ENCODE data around the gene SLC6A1.

The SLC6A1 gene

GRCh38 chr3:11022115-11022514 is 29.6 kb downstream of the SLC6A1 start:
- no peak for DNase-seq

DNA sequence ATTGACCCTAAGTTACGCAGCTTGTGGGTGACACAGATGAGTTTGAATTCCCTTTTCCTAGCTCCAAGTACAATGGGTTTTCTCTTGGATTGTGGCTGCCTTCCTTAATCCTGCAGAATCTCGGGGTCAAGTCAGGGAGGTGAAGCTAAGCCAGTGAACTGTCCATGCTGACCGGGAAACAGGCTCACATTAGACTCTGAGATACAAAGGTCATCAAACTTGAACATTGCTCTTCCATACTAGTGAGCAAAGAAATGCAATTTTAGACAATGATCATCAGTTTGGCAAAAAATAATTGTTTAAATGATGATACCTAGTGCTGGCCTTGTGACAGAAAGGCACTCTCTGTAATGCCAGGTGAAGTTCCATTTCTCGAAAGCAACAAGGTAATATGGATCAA is 31.6 kb downstream of the SLC6A1 start:
- DNase-seq, result no peak

DNA sequence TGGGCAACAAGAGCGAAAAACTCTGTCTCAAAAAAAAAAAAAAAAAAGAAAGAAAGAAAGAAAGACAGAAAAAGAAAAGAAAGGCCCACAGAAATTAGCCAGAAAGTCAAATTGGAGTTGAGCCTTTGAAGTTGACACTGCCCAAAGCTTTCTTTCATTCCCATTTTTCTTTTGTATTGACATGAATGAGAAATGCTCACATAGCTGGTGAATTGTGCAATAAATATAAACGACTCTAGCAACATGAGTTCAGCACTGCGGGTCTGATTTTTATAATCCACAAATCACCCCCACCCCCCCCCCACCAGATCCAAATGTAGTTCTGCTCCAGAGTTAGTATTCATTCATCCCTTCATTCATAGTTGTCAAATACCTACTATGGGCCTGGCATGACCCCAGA is 37.4 kb downstream of the SLC6A1 start:
- DNase-seq, result no peak

GRCh38 chr3:11033871-11034270 is 41.3 kb downstream of the SLC6A1 start:
- no peak for DNase-seq

DNA sequence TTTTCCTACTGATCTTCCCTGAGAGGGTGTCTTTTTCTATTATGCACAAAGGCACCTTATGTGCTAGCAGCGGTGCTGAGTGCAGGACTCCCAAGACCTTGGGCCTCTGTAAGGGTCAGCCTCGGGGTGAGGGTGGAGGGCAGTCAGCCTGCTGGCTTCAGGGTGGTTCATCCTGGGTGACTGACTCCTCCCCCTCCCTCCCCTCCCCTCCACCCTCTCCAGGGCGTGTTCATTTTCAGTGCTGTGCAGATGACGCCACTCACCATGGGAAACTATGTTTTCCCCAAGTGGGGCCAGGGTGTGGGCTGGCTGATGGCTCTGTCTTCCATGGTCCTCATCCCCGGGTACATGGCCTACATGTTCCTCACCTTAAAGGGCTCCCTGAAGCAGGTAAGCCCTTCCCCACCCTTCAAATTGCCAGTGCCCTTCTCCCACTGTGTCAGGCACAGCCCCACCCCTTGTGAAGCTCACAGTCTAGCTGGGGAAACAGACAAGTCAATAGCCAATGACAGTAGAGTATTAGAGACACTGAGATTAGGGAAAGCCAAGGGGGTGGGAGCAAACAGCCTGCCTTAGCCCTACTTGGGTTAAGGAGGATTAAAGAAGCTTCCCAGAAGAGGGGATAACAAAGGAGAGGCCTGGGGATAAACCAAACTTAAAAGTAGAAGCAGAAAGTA is 41.9 kb downstream of the SLC6A1 start:
- no peak for DNase-seq

- DNase-seq, result no peak
Measured at GRCh38 chr3:11035757-11036505, 43.4 kb downstream of the SLC6A1 start.

DNA sequence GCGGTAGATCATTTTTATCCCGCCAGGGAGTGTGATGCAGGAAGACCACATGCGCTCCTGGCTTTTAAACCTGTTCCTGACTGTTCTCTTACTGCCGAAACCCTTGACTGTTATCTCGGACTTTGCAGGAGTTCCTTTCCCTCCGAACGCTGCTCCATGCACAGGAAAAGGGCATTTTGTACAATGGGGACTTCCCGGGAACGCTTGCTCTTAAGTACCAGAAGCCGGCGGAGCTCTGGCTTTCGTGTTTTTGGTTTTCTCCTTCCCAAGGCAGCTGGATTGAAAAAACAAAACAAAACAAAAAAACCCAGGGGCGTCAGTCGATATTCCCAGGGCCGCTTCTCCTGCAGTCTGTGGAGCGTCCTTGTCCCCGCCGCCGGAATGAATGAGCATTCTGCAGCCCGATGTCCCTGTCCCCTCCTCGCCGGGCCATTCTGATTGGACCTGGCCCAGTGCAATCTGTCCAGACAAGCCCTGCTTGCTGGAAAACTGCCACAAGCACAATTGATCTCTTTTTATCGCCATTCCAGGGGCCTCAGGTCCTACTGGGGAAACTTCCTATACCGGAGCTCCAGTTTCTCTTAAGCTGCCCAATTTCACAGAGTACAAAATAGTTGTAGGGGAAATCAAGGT is 44.8 kb downstream of the SLC6A1 start:
- no peak for DNase-seq

DNA sequence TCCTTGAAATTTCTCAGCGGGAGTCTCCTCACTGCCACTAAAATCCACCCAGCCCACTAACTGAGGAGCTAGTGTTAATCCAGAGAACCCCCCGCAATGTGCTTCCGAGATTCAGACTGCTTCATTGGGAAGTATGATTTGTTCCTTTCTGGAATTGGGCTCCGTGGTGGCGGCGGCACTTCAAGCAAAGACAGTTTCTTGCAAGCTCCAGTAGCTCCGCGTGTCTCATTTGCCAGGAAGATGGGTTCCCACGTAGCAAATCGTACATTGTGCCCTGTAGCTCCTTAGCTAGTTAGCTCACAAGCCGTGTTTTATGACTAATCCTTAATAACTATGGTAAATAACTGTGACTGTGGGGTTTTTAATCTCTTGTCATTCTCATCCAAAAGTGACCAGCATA is 45.4 kb downstream of the SLC6A1 start:
- DNase-seq, result no peak

- DNase-seq, result no peak
Measured at GRCh38 chr3:11045536-11045935, 53.0 kb downstream of the SLC6A1 start.

GRCh38 chr3:11047500-11047899 is 55.0 kb downstream of the SLC6A1 start:
- no peak for DNase-seq

DNA sequence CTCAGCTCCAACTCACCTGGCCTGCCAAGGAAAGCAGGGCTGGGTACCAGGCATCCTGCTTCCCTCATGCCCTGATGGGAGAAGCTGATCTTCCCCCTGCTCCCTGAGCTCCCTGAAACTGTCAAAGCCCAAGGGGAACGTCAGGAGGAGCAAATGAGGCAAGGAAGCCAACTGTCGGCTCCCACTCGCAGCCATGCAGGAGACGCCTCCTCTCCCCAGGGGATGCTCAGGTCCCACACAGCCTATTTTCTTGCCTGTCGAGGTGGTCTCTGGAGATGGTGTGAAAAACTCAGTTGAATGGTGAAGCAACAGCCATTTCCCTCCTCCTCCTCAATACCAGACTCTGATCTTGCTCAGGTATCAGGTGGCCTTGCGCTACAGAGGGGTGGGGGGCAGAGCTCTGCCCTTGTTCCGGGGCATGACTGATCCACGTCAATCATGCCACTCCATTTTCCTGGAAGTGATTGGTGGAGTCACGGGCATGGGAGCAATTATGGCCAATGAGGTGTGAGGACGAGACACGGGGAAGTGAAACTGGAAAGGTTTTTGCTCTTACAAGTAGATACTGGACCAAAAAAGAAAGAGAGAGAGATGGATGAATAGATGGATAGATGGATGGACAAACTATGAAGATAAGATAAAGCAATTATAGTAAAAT is 58.2 kb downstream of the SLC6A1 start:
- DNase-seq, result no peak

DNA sequence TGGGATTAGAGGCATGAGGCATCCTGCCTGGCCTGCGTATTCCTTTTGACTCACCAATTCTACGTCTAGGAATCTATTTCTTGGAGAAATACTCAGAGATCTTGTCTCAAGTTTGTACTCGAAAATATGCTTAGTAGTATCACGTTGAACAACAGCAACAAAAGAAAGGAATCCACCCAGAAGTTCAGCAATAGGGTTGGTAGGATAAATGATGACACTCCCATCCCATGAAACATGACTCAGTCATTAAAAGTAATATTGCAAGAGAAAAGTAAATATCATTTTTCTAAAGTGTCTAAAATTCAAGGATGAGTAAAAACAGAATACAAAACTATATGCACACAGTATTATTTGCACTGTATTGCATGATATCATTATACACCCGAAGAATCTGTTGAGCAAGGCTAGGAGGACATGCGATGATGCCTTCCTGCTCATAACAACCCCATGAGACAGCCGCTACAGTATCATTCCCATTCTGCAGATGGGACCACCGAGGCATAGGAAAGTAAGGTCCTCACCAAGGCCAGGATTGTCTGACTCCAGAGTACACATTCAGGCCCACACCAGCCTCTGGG is 61.5 kb downstream of the SLC6A1 start:
- DNase-seq, result no peak

DNA sequence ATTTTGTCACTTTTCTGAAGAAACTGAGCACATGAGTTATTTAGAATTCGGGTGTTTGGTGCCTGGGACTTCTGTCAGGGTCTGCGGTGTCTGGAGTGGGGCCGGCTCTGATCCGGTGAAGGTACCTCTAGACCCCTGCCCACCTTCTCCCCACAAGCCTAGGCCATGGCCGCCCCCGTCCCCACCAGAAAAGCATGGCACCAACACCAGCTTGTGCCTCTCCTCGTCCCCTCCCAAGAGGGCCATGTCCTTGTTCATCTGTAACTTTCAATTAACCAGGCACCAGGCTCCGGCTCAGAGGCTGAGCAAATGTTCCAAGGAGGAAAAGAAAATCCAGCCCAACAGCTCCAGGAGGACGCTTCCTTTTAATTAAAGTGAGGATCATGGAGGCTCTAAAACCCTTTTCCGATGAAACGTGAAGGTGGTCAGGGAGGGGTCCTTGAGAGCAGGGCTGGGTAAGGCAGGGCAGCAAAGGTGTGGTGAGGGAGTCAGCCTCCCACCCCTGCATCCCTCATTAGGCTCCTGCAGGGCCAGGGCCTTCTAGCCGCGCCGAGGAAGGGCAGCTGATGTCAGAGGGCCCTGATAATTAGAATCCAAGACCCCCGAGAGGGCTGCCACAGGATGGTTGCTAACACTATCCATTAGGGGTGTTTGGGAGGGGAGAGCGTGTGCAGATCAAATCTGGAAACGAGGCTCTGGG is 62.3 kb downstream of the SLC6A1 start:
- no peak for DNase-seq

DNA sequence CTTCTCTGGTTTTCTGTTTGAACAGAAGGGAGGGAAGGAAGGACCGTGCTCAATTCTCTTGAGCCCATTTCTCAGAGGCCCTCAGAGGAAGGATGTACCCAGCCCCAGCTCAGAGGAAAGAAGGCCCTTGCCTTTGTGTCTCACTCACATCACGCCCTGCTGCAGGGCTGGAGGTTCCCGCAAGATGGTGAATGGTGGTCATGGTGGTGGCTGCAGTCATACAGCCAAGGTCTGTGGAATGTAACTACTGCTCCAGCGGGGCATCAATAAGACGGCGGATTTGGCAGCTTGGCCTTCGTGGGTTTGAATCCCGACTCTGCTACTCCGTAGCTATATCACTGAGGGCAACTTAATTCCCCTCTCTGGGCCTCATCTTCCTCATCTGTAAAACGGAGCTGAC is 62.9 kb downstream of the SLC6A1 start:
- no peak for DNase-seq

GRCh38 chr3:11056531-11057050 is 64.0 kb downstream of the SLC6A1 start:
- no peak for DNase-seq

DNA sequence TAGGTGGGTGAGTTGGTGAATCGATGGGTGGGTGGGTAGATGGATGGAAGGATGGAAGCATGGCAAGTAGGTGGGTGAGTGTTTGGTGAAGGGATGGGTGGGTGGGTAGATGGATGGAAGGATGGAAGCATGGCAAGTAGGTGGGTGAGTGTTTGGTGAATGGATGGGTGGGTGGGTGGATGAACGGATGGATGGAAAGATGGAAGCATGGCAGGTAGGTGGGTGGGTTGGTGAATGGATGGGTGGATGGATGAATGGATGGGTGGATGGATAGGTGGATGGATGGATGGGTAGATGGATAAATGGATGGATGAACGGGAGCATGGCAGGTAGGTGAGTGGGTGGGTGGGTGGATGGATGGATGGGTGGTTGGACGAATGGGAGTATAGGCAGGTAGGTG is 65.1 kb downstream of the SLC6A1 start:
- DNase-seq, result no peak

DNA sequence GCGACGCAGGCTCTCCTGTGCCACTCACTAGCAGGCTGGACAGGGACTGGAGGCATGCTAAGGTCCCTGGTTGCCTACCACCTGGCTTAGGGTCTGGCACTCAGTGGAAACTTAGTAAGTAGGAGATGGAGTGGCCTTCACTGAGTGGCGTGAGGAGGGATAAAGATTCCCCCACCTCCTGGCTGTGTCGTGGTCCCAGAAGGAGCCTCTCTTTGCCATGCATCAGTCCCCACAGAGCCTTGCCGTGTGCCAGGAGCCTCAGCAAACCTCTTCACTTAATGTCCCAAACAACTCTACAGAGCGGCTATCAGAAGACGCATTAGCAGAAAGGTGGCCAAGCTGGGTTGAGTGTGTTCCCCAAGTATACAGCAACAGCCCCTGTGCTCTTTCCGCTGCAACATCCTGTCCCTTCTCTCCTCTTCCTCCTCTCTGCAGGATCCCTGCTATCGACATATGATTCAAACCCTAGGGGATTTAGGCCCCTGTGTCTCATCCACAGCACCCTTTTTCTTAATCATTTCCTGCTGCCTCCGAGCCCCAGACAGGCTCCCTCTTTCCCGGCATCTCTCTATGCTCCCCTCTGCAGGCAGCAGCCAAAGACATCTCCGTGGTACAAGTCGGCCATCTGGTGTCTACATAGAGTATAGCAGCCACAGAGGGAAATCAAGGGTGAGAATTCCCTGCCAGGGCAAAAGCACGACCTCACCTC is 66.7 kb downstream of the SLC6A1 start:
- DNase-seq, result peak; percentile 75

DNA sequence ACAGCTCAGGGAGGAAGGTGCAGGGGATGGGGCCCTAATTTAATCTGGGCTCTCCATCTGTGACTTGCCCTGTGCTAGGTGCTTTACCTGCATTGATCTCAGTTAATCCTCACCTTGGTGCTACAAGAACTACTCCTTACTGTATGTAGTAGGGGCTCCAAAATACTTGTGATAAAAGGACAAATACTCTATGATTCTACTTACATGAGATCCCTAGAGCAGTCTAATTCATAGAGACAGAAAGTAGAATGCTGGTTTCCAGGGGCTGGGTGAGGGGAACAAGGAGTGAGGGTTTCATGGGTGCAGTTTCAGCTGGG is 67.2 kb downstream of the SLC6A1 start:
- DNase-seq, result no peak

GRCh38 chr3:11060500-11061251 is 68.1 kb downstream of the SLC6A1 start:
- peak; percentile 78 for DNase-seq

GRCh38 chr3:11061268-11061871 is 68.8 kb downstream of the SLC6A1 start:
- DNase-seq, result peak; percentile 59

DNA sequence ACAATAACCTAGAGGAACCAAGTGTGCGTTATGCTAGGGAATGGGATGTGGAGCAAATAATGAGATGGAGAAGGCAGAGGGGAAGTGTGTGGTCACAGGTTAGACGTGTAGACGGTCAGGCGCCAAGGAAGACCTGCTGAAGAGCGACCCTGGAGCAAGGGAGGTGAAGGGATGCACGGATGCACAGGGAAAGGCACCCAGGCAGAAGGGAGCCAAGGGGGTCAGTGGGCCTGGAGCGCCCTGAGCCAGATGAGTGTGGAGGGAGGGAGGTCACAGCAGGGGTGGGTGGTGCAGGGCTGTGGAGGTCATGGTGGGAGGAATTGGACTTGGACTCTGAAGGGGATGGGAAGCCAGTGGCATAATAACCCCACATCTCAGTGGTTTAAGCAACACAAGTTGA is 70.2 kb downstream of the SLC6A1 start:
- DNase-seq, result no peak

Data from NCI-H69 (cell line).